HEK293 (cell line): ENCODE results near the gene CPE.

ENCODE experiments used
- ZNF146 ChIP-seq: fragments of 450-650 bp; formaldehyde crosslinking; IDR thresholded peaks from 2 replicates; pipeline ENCODE4 v1.5.1; 2016; ENCODE audit warnings: missing biosample characterization, missing genetic modification characterization
- ZNF169 ChIP-seq: fragments of 450-650 bp; formaldehyde crosslinking; IDR thresholded peaks from 2 replicates; pipeline ENCODE4 v1.5.1; 2016; ENCODE audit warnings: missing biosample characterization, missing genetic modification characterization
- ZNF423 ChIP-seq: fragments of 450-650 bp; formaldehyde crosslinking; IDR thresholded peaks from 2 replicates; pipeline ENCODE4 v1.5.1; 2016; ENCODE audit warnings: missing biosample characterization, missing genetic modification characterization
- ZNF561 ChIP-seq: fragments of 450-650 bp; IDR thresholded peaks from 2 replicates; pipeline ENCODE4 v1.5.1; 2018; ENCODE audit warnings: missing biosample characterization, missing genetic modification characterization, borderline replicate concordance
- ZNF621 ChIP-seq: fragments of 450-650 bp; formaldehyde crosslinking; IDR thresholded peaks from 2 replicates; pipeline ENCODE4 v1.5.1; 2017; ENCODE audit warnings: missing biosample characterization, missing genetic modification characterization
- ZNF623 ChIP-seq: fragments of 450-650 bp; formaldehyde crosslinking; IDR thresholded peaks from 2 replicates; pipeline ENCODE4 v1.5.1; 2016; ENCODE audit warnings: missing biosample characterization, missing genetic modification characterization
- ZNF777 ChIP-seq: fragments of 450-650 bp; formaldehyde crosslinking; IDR thresholded peaks from 2 replicates; pipeline ENCODE4 v1.5.1; 2017; ENCODE audit warnings: missing biosample characterization, missing genetic modification characterization, borderline replicate concordance
- TF ChIP-seq, protein P1 (sequence below): fragments of 450-650 bp; formaldehyde crosslinking; IDR thresholded peaks from 2 replicates; pipeline ENCODE4 v1.5.1; 2017; ENCODE audit warnings: missing biosample characterization, missing genetic modification characterization

DNA sequence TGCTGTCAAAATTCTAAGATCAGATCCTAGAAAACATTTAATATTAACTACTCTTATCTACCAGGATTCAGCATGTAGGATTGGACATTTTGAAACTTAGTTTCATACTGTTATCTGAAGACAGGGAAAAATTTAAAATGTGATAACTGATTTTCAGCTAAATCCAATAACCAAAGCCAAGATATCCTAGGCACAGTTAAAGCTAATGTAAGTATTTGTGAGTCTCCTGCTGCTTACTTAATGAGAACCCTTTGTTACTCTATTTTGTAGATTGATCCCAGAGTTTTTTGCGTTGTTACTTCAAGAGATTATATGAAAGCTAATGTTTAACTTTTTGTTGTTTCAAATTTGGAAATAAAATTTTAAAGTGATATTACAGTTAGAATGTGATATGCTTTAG, 2.0 kb downstream of the CPE start:
- TF ChIP-seq ZNF561 (no peak), ZNF621 (tag by site-specific recombination) (no peak), ZNF146 (tag by site-specific recombination) (no peak), ZNF777 (tag by site-specific recombination) (no peak), ZNF423 (no peak), ZNF169 (tag by site-specific recombination) (no peak), ZNF623 (no peak)
- TF ChIP-seq, protein P1, sequence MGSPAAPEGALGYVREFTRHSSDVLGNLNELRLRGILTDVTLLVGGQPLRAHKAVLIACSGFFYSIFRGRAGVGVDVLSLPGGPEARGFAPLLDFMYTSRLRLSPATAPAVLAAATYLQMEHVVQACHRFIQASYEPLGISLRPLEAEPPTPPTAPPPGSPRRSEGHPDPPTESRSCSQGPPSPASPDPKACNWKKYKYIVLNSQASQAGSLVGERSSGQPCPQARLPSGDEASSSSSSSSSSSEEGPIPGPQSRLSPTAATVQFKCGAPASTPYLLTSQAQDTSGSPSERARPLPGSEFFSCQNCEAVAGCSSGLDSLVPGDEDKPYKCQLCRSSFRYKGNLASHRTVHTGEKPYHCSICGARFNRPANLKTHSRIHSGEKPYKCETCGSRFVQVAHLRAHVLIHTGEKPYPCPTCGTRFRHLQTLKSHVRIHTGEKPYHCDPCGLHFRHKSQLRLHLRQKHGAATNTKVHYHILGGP (tag by site-specific recombination), result no peak
